Heart right ventricle (tissue), 16 donors: ENCODE results near the gene FLOT2. TPM values are rescaled to one million over a fixed set of nuclear protein-coding genes. Genes with fewer than 3 reads are reported as not detected.

Experiments used
- ATAC-seq, 8 donors: fragments of 200-7000 bp; cut with Tn5 transposase; one replicate each; pipeline ENCODE4 v1.9.1; 2020; ENCODE audit warnings: mild to moderate bottlenecking in 8 of 8, moderate library complexity in 8 of 8, moderate number of reproducible peaks in 1 of 8
- DNase-seq, 2 donors: peaks; one replicate each; pipeline ENCODE4 v3.0.0-alpha.2; 2020
- H3K27ac ChIP-seq, 10 donors: fragments of 200-600 bp; sonication (generic) in 2 of 10; one replicate each; pipeline versions ENCODE4 v1.5.0 to v1.8.0; 2020 to 2022; ENCODE audit warnings: mild to moderate bottlenecking in 3 of 10
- H3K27me3 ChIP-seq, 7 donors: fragments of 200-600 bp; one replicate each; pipeline ENCODE4 v1.8.0; 2021 to 2022; ENCODE audit warnings: mild to moderate bottlenecking in 2 of 7
- H3K36me3 ChIP-seq, 9 donors: fragments of 200-600 bp; sonication (generic) in 1 of 9; one replicate each; pipeline versions ENCODE4 v1.5.0 to v1.8.0; 2020 to 2022; ENCODE audit warnings: mild to moderate bottlenecking in 2 of 9
- H3K4me1 ChIP-seq, 9 donors: fragments of 200-600 bp; sonication (generic) in 1 of 9; one replicate each; pipeline versions ENCODE4 v1.5.0 to v1.8.0; 2020 to 2022; ENCODE audit warnings: mild to moderate bottlenecking in 4 of 9
- H3K4me3 ChIP-seq, 10 donors: fragments of 200-600 bp; sonication (generic) in 2 of 10; one replicate each; pipeline versions ENCODE4 v1.5.0 to v1.8.0; 2020 to 2022; ENCODE audit warnings: mild to moderate bottlenecking in 7 of 10, moderate library complexity in 2 of 10
- H3K9me3 ChIP-seq, 11 donors: fragments of 200-600 bp in 10 of 11; sonication (generic) in 2 of 11; one replicate each; pipeline versions ENCODE4 v1.5.0 to v1.8.0; 2013 to 2022; ENCODE audit warnings: mild to moderate bottlenecking in 2 of 11, control low read depth in 1 of 11, moderate library complexity in 1 of 11
- WGBS, 2 donors: extraction: QIAGEN DNeasy Blood & Tissue Kit; methylation state at CpG; one replicate each; pipeline ENCODE4 v1.1.7; 2013; ENCODE audit warnings: inconsistent platforms in 1 of 2; 5-methylcytosine and 5-hydroxymethylcytosine counted together
- intact Hi-C, 10 donors: fragments of 100-400 bp; cut with DNase I; formaldehyde crosslinking; loops; one replicate each; pipeline versions ENCODE4 v1.11.1 to v1.14.2; 2022
- polyA plus RNA-seq, 2 donors: library from polyadenylated mRNA; stranded (reverse); fragments of 200-250 nt; gene quantifications; one replicate each; pipeline ENCODE4 v1.2.3, GENCODE V29; 2013
- total RNA-seq, 10 donors: library from RNA; stranded (reverse); fragmentation: NEBNext Ultra II Directional in 3 of 10; extraction: Animal tissue kit (Norgen Biotek cat#: 25700) in 3 of 10; gene quantifications; one replicate each; pipeline versions ENCODE4 v1.2.1 to v1.2.4, GENCODE V29; 2021 to 2023
- TF ChIP-seq, protein P1 (sequence below), 9 donors: fragments of 200-600 bp; sonication (generic) in 2 of 9; IDR thresholded peaks; one replicate each; pipeline versions ENCODE4 v1.5.0 to v1.8.0; 2021 to 2022; ENCODE audit warnings: antibody characterized with exemption in 9 of 9, mild to moderate bottlenecking in 5 of 9, moderate library complexity in 1 of 9
- donor health status: Arrhythmogenic right ventricular cardiomyopathy.
- donor health status: ischemic (EF 13 %, LVEDD 7.1; RV severe dilation, severe dysfunction).
- donor health status: healthy with polysubstance abuse.
- donor health status: DM: no; HTN: yes; CAD: no.
- donor health status: DM: no; HTN: no; CAD: no.
- donor health status: ischemic (EF 25% LVEDD 6.9; RV normal size, moderate dysfunction).
- donor health status: ischemic (EF 25% LVEDD 5.7; RV mildly dilated, moderate dysfunction).
- donor health status: healthy.
- donor health status: DM: yes; HTN: yes; CAD: no.
- donor health status: Ischemic cardiomyopathy.
- donor health status: ischemic (EF 35%, LVEDD 5.7; RV mildly dilated, moderate dysfunction).
- donor health status: nonischemic (EF 11% LVEDD 7.7; RV severe dilation, severe dysfunction).
- donor health status: DM: yes; HTN: yes; CAD: no.
- donor health status: PGD.
- donor health status: ischemic (EF 29% LVEDD 5.4; RV normal size, mild dysfunction).
- donor health status: nonischemic (EF 23%, LVEDD 6.1; RV moderate dilation, normal function).

The FLOT2 gene
- total and polyA plus RNA-seq, 12 donors = 38.3 to 159 (median 88.8) TPM

DNA sequence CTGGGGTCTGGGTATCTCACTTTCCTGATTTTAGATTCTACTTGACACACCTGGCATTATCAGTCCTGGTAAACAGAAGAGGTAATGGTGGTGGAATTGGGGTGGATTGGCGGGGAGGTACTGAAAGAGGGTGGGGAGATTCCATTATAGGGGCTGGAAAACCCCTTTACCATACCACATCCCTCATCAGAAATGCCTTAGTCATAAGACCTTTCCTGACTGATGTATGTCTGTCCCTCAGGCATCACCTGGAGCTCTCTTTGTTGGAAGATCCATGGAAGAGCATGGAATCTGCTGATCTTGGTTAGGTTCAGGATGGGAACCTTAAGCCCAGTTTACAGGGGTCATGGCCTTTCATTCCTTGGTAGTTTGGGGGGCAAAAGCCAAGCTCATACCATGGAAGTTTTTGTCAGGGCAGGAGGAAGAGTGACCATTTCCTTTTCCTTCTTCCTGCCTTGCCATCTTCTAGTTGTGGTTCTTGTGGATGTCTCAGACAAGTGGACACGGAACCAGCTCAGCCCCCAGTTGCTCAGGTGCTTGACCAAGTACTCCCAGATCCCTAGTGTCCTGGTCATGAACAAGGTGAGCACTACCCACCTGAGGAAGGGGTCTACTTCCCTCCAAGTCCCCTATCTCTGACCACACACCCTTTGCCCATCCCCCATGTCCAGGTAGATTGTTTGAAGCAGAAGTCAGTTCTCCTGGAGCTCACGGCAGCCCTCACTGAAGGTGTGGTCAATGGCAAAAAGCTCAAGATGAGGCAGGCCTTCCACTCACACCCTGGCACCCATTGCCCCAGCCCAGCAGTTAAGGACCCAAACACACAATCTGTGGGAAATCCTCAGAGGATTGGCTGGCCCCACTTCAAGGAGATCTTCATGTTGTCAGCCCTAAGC is 39.4 kb downstream of the FLOT2 start:
- ATAC-seq (no peak), DNase-seq (no peak)
- H3K27me3 ChIP-seq = no peaks in the 10 kb centered on the region
- 95 to 98% methylated on average over 3 of the region's 3 CpGs for WGBS, 2 donors
- no peak overlapping the region for H3K4me3 ChIP-seq
- intact Hi-C loops = loop anchor here in 4 of 10 donors (5.0 to 10.0 kb wide), 3 partner anchors 39 to 93 kb away; partner anchors contain the start of genes FLOT2 (in 2 of the 4) and DHRS13 (in 1 of the 4)
- TF ChIP-seq, protein P1, sequence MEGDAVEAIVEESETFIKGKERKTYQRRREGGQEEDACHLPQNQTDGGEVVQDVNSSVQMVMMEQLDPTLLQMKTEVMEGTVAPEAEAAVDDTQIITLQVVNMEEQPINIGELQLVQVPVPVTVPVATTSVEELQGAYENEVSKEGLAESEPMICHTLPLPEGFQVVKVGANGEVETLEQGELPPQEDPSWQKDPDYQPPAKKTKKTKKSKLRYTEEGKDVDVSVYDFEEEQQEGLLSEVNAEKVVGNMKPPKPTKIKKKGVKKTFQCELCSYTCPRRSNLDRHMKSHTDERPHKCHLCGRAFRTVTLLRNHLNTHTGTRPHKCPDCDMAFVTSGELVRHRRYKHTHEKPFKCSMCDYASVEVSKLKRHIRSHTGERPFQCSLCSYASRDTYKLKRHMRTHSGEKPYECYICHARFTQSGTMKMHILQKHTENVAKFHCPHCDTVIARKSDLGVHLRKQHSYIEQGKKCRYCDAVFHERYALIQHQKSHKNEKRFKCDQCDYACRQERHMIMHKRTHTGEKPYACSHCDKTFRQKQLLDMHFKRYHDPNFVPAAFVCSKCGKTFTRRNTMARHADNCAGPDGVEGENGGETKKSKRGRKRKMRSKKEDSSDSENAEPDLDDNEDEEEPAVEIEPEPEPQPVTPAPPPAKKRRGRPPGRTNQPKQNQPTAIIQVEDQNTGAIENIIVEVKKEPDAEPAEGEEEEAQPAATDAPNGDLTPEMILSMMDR (IDR thresholded peaks at IDR 0.05) = no peak
- H3K9me3 ChIP-seq = no peaks in the 10 kb centered on the region
- peaks cover 0 to 62% (median 27%) of the 10 kb centered on the region in 9 donors for H3K36me3 ChIP-seq
- H3K27ac ChIP-seq = no peak overlapping the region
- H3K4me1 ChIP-seq = peaks cover 5 to 16% (median 12%) of the 10 kb centered on the region in 9 donors

GRCh38 chr17:28856028-28856574 is 41.4 kb downstream of the FLOT2 start:
- ATAC-seq (no peak), DNase-seq (no peak)
- Histone ChIP-seq H3K27ac (no peak overlapping the region), H3K4me1 (peaks cover 5 to 16% (median 12%) of the 10 kb centered on the region in 9 donors), H3K9me3 (no peaks in the 10 kb centered on the region), H3K27me3 (no peaks in the 10 kb centered on the region), H3K36me3 (peaks cover 0 to 52% (median 27%) of the 10 kb centered on the region in 9 donors), H3K4me3 (peak overlapping the region in 1 of 10 donors; percentile 83)
- TF ChIP-seq, protein P1 (IDR thresholded peaks at IDR 0.05) = no peak
- WGBS, 2 donors = 91% methylated on average over 5 of the region's 5 CpGs
- intact Hi-C loops = loop anchor here in 4 of 10 donors (5.0 to 10.0 kb wide), 3 partner anchors 41 to 91 kb away; partner anchors contain the start of genes FLOT2 (in 2 of the 4) and DHRS13 (in 1 of the 4)

- Histone ChIP-seq H3K9me3 (no peaks in the 10 kb centered on the region), H3K4me1 (peaks cover 5 to 16% (median 12%) of the 10 kb centered on the region in 9 donors), H3K4me3 (peak overlapping the region; percentile 68 to 98 (median 80)), H3K36me3 (peaks cover 0 to 44% (median 21%) of the 10 kb centered on the region in 9 donors), H3K27ac (peak overlapping the region; percentile 44 to 87 (median 75)), H3K27me3 (no peaks in the 10 kb centered on the region)
- intact Hi-C loops = loop anchor here in 4 of 10 donors (5.0 to 10.0 kb wide), 3 partner anchors 42 to 91 kb away; partner anchors contain the start of genes FLOT2 (in 2 of the 4) and DHRS13 (in 1 of the 4)
- TF ChIP-seq, protein P1 (IDR thresholded peaks at IDR 0.05) = no peak
- DNase-seq (no peak), ATAC-seq (no peak)
- WGBS, 2 donors = 17 to 20% methylated on average over 5 of the region's 5 CpGs
Measured at GRCh38 chr17:28855336-28855679, 42.2 kb downstream of the FLOT2 start.
